Measurements from ENCODE around the gene SLC44A4.

- TF ChIP-seq, protein P1, sequence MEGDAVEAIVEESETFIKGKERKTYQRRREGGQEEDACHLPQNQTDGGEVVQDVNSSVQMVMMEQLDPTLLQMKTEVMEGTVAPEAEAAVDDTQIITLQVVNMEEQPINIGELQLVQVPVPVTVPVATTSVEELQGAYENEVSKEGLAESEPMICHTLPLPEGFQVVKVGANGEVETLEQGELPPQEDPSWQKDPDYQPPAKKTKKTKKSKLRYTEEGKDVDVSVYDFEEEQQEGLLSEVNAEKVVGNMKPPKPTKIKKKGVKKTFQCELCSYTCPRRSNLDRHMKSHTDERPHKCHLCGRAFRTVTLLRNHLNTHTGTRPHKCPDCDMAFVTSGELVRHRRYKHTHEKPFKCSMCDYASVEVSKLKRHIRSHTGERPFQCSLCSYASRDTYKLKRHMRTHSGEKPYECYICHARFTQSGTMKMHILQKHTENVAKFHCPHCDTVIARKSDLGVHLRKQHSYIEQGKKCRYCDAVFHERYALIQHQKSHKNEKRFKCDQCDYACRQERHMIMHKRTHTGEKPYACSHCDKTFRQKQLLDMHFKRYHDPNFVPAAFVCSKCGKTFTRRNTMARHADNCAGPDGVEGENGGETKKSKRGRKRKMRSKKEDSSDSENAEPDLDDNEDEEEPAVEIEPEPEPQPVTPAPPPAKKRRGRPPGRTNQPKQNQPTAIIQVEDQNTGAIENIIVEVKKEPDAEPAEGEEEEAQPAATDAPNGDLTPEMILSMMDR (IDR thresholded peaks at IDR 0.05) = no peak
- TF ChIP-seq EZH2 (IDR thresholded peaks at IDR 0.05) (no peak), EZH2phosphoT487 (IDR thresholded peaks at IDR 0.05) (no peak)
These were observed 27.3 kb downstream of the SLC44A4 start for GRCh38 chr6:31851485-31851832.
